HepG2 (cell line): ENCODE measurements around the gene DCAF7. TPM values are rescaled to one million over a fixed set of nuclear protein-coding genes. Genes with fewer than 3 reads are reported as not detected.
A peak's percentile ranks its signal among the peaks of the same experiment; 100 is the strongest.

Source experiments
- FOSL2 ChIP-seq: sonication (generic); formaldehyde crosslinking; IDR thresholded peaks from 2 replicates; pipeline ENCODE4 v1.4.0; 2020; ENCODE audit warnings: missing genetic modification reagents
- FOXP1 ChIP-seq, 2 experiments: fragments of 450-650 bp in 1 of 2; IDR thresholded peaks; 2 replicates each; pipeline ENCODE4 v1.6.1; 2017 to 2018; ENCODE audit warnings: antibody characterized with exemption in 1 of 2
- GFI1 ChIP-seq: sonication (generic); formaldehyde crosslinking; IDR thresholded peaks from 2 replicates; pipeline ENCODE4 v1.5.0; 2020; ENCODE audit warnings: missing genetic modification reagents, mild to moderate bottlenecking, borderline replicate concordance
- HOXA5 ChIP-seq: sonication (generic); formaldehyde crosslinking; IDR thresholded peaks from 2 replicates; pipeline ENCODE4 v1.4.0; 2020; ENCODE audit warnings: missing genetic modification reagents
- U2AF1 ChIP-seq: fragments of 200-400 bp; formaldehyde crosslinking; optimal IDR thresholded peaks from 2 replicates; pipeline ENCODE3; 2017; ENCODE audit warnings: mild to moderate bottlenecking, low read depth, low read length
- ZFP1 ChIP-seq: IDR thresholded peaks from 2 replicates; pipeline ENCODE4 v1.6.1; 2016
- ZNF10 ChIP-seq: sonication (generic); formaldehyde crosslinking; IDR thresholded peaks from 2 replicates; pipeline ENCODE4 v1.4.0; 2020; ENCODE audit warnings: mild to moderate bottlenecking, low read depth, missing genetic modification reagents, borderline replicate concordance
- ZNF225 ChIP-seq: sonication (generic); formaldehyde crosslinking; IDR thresholded peaks from 2 replicates; pipeline ENCODE4 v1.4.0; 2020; ENCODE audit warnings: mild to moderate bottlenecking, missing genetic modification reagents
- ZNF33A ChIP-seq: sonication (generic); formaldehyde crosslinking; IDR thresholded peaks from 2 replicates; pipeline ENCODE4 v1.5.1; 2020; ENCODE audit warnings: missing genetic modification reagents, mild to moderate bottlenecking, moderate library complexity, borderline replicate concordance
- ZNF484 ChIP-seq: sonication (generic); formaldehyde crosslinking; IDR thresholded peaks from 2 replicates; pipeline ENCODE4 v1.5.1; 2020; ENCODE audit warnings: mild to moderate bottlenecking, low read depth, missing genetic modification reagents, borderline replicate concordance
- polyA plus RNA-seq, 8 experiments: library from polyadenylated mRNA; depleted of rRNA in 3 of 8; stranded (reverse) in 7 of 8; unstranded in 1 of 8; fragments of >200 nt; fragmentation: Illumina TruSeq in 4 of 8; extraction: Trizol in 4 of 8; gene quantifications; 2 replicates each; pipeline versions ENCODE4 v1.2.1 to v1.2.3, GENCODE V29; 2011 to 2016; ENCODE audit warnings: low read depth in 4 of 8, missing spikeins in 1 of 8, mixed read lengths in 1 of 8; ENCODE audit not compliant: insufficient read depth in 1 of 8
- total RNA-seq, 5 experiments: library from RNA; depleted of rRNA; stranded (reverse); fragments of >200 nt; fragmentation: Illumina TruSeq; extraction: Trizol; gene quantifications; 2 replicates each; pipeline ENCODE4 v1.2.3, GENCODE V29; 2016; ENCODE audit warnings: low read depth in 1 of 5
- TF ChIP-seq, protein P1 (sequence below): sonication (generic); formaldehyde crosslinking; IDR thresholded peaks from 2 replicates; pipeline ENCODE4 v1.8.0; 2022; ENCODE audit warnings: mild to moderate bottlenecking, missing genetic modification reagents, borderline replicate concordance
- TF ChIP-seq, protein P2 (sequence below): sonication (generic); formaldehyde crosslinking; IDR thresholded peaks from 2 replicates; pipeline ENCODE4 v1.5.1; 2020; ENCODE audit warnings: mild to moderate bottlenecking, missing genetic modification reagents, borderline replicate concordance
- TF ChIP-seq, protein P3 (sequence below): sonication (generic); formaldehyde crosslinking; IDR thresholded peaks from 2 replicates; pipeline ENCODE4 v1.4.0; 2020; ENCODE audit warnings: low read depth, mild to moderate bottlenecking, missing genetic modification reagents
- TF ChIP-seq, protein P4 (sequence below): sonication (generic); formaldehyde crosslinking; IDR thresholded peaks from 2 replicates; pipeline ENCODE4 v1.4.0; 2020; ENCODE audit warnings: missing genetic modification reagents
- TF ChIP-seq, protein P5 (sequence below): sonication (generic); formaldehyde crosslinking; IDR thresholded peaks from 2 replicates; pipeline ENCODE4 v1.4.0; 2020; ENCODE audit warnings: missing genetic modification reagents, borderline replicate concordance
- TF ChIP-seq, protein P6 (sequence below): sonication (generic); formaldehyde crosslinking; conservative IDR thresholded peaks from 2 replicates; pipeline ENCODE4 v1.4.0; 2020; ENCODE audit warnings: missing genetic modification reagents

Gene DCAF7
- total and polyA plus RNA-seq, 2 of the 13 experiments (the other 11 are each of a cell fraction or from before 2014, with no cell fraction given), result 55.2 to 73.4 TPM

DNA sequence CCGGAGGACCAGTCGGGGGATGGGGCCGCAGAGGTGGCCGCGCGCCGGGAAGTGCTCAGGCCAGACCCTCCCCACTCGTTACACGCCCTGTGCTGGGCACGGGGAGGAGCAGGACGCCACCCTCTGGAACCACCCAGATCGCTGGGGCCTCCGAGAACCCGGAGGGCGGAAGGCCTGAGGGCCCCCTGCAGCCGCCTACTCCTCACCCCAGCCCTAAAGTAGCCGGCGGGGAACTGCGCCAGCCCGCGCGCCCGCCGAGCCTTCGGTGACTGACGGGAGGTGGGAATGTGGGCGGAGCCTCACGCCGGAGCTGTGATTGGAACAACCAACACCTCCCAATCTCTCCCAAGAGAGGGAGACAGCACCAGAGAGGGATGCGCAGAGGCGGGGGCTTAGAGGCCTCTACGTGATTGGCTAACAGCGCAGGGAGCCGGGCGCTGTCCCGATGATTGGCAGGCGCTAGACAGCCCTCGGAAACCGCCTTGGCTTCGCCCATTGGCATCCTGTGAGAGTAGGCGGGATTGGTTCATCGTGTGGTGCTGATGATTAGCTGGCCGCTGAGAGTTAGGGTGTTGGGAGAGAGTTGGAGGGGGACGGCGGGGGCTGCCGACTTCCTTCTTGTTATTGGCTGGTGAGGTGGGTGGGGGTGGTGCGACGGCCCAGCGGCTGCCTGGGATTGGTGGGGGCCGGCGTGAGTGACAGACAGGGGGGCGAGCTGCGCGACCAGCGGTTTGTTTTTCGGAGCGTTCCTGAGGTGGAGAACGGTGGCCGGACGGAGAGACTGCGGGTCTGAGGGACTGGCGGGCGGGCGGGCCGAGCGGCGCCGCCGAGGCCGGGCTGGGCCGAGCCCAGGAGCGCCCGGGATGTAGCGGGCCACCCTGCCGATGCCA, 71.7 kb downstream of the DCAF7 start, which contains the start of gene MAP3K3 (continued):
- TF ChIP-seq, protein P1, sequence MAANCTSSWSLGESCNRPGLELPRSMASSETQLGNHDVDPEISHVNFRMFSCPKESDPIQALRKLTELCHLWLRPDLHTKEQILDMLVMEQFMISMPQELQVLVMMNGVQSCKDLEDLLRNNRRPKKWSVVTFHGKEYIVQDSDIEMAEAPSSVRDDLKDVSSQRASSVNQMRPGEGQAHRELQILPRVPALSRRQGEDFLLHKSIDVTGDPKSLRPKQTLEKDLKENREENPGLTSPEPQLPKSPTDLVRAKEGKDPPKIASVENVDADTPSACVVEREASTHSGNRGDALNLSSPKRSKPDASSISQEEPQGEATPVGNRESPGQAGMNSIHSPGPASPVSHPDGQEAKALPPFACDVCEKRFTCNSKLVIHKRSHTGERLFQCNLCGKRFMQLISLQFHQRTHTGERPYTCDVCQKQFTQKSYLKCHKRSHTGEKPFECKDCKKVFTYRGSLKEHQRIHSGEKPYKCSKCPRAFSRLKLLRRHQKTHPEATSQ (CRISPR knock-in tag), result no peak
- TF ChIP-seq, protein P2, sequence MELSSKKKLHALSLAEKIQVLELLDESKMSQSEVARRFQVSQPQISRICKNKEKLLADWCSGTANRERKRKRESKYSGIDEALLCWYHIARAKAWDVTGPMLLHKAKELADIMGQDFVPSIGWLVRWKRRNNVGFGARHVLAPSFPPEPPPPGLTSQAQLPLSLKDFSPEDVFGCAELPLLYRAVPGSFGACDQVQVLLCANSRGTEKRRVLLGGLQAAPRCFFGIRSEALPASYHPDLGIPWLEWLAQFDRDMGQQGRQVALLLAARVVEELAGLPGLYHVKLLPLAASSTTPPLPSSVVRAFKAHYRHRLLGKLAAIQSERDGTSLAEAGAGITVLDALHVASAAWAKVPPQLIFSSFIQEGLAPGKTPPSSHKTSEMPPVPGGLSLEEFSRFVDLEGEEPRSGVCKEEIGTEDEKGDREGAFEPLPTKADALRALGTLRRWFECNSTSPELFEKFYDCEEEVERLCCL, result 0 out of 2 replicates have a peak, but pooled peaks have one; percentile 86
- TF ChIP-seq ZNF225 (CRISPR knock-in tag) (peak; percentile 95), ZNF10 (CRISPR knock-in tag) (no peak), ZNF33A (no peak), ZNF484 (CRISPR knock-in tag) (no peak), ZFP1 (CRISPR knock-in tag) (peak; percentile 79; the same call in 1 of the 2 replicates), U2AF1 (no peak), GFI1 (CRISPR knock-in tag) (peak; percentile 97), FOSL2 (CRISPR knock-in tag) (no peak; the same call in 1 of the 2 replicates), HOXA5 (CRISPR knock-in tag) (peak; percentile 88), FOXP1 (IDR thresholded peaks at IDR 0.05) (no peak), FOXP1 (CRISPR knock-in tag; IDR thresholded peaks at IDR 0.05) (no peak)
- TF ChIP-seq, protein P3, sequence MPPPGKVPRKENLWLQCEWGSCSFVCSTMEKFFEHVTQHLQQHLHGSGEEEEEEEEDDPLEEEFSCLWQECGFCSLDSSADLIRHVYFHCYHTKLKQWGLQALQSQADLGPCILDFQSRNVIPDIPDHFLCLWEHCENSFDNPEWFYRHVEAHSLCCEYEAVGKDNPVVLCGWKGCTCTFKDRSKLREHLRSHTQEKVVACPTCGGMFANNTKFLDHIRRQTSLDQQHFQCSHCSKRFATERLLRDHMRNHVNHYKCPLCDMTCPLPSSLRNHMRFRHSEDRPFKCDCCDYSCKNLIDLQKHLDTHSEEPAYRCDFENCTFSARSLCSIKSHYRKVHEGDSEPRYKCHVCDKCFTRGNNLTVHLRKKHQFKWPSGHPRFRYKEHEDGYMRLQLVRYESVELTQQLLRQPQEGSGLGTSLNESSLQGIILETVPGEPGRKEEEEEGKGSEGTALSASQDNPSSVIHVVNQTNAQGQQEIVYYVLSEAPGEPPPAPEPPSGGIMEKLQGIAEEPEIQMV (CRISPR knock-in tag), result no peak
- TF ChIP-seq, protein P4, sequence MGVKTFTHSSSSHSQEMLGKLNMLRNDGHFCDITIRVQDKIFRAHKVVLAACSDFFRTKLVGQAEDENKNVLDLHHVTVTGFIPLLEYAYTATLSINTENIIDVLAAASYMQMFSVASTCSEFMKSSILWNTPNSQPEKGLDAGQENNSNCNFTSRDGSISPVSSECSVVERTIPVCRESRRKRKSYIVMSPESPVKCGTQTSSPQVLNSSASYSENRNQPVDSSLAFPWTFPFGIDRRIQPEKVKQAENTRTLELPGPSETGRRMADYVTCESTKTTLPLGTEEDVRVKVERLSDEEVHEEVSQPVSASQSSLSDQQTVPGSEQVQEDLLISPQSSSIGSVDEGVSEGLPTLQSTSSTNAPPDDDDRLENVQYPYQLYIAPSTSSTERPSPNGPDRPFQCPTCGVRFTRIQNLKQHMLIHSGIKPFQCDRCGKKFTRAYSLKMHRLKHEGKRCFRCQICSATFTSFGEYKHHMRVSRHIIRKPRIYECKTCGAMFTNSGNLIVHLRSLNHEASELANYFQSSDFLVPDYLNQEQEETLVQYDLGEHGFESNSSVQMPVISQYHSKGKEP (CRISPR knock-in tag), result no peak
- TF ChIP-seq, protein P5, sequence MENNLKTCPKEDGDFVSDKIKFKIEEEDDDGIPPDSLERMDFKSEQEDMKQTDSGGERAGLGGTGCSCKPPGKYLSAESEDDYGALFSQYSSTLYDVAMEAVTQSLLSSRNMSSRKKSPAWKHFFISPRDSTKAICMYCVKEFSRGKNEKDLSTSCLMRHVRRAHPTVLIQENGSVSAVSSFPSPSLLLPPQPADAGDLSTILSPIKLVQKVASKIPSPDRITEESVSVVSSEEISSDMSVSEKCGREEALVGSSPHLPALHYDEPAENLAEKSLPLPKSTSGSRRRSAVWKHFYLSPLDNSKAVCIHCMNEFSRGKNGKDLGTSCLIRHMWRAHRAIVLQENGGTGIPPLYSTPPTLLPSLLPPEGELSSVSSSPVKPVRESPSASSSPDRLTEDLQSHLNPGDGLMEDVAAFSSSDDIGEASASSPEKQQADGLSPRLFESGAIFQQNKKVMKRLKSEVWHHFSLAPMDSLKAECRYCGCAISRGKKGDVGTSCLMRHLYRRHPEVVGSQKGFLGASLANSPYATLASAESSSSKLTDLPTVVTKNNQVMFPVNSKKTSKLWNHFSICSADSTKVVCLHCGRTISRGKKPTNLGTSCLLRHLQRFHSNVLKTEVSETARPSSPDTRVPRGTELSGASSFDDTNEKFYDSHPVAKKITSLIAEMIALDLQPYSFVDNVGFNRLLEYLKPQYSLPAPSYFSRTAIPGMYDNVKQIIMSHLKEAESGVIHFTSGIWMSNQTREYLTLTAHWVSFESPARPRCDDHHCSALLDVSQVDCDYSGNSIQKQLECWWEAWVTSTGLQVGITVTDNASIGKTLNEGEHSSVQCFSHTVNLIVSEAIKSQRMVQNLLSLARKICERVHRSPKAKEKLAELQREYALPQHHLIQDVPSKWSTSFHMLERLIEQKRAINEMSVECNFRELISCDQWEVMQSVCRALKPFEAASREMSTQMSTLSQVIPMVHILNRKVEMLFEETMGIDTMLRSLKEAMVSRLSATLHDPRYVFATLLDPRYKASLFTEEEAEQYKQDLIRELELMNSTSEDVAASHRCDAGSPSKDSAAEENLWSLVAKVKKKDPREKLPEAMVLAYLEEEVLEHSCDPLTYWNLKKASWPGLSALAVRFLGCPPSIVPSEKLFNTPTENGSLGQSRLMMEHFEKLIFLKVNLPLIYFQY, result peak; percentile 71
- TF ChIP-seq, protein P6, sequence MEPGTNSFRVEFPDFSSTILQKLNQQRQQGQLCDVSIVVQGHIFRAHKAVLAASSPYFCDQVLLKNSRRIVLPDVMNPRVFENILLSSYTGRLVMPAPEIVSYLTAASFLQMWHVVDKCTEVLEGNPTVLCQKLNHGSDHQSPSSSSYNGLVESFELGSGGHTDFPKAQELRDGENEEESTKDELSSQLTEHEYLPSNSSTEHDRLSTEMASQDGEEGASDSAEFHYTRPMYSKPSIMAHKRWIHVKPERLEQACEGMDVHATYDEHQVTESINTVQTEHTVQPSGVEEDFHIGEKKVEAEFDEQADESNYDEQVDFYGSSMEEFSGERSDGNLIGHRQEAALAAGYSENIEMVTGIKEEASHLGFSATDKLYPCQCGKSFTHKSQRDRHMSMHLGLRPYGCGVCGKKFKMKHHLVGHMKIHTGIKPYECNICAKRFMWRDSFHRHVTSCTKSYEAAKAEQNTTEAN, result 0 out of 2 replicates have a peak, but pooled peaks have one; percentile 22
